ENCODE results near the gene WFIKKN1.
"Not testable (repeated sequence)": the region's sequence is repeated elsewhere in the genome, so short reads cannot be mapped to it uniquely, and the experiment has no call there.

WFIKKN1 gene

GRCh38 chr16:595094-595528 lies 35.7 kb upstream of the WFIKKN1 start:
- DNase-seq (ENCODE audit: low spot score): no peak

- DNase-seq (ENCODE audit: low spot score): peak; percentile 65
Measured at GRCh38 chr16:595942-596735, 34.6 kb upstream of the WFIKKN1 start.

GRCh38 chr16:596736-597060 lies 34.1 kb upstream of the WFIKKN1 start:
- no peak for DNase-seq (ENCODE audit: low spot score)

- not testable (repeated sequence) for DNase-seq (ENCODE audit: low spot score)
Measured at GRCh38 chr16:597655-598054, 33.1 kb upstream of the WFIKKN1 start.

GRCh38 chr16:598823-599739 lies 31.7 kb upstream of the WFIKKN1 start:
- no peak for DNase-seq (ENCODE audit: low spot score)

- DNase-seq (ENCODE audit: low spot score): no peak
Measured at GRCh38 chr16:600781-601180, 30.0 kb upstream of the WFIKKN1 start.

- DNase-seq (ENCODE audit: low spot score): no peak
Measured at GRCh38 chr16:603933-604332, 26.9 kb upstream of the WFIKKN1 start.

- no peak for DNase-seq (ENCODE audit: low spot score)
Measured at GRCh38 chr16:606656-607307, 24.0 kb upstream of the WFIKKN1 start.

GRCh38 chr16:608019-608418 lies 22.8 kb upstream of the WFIKKN1 start:
- DNase-seq (ENCODE audit: low spot score): no peak

- DNase-seq (ENCODE audit: low spot score): no peak
Measured at GRCh38 chr16:609316-609715, 21.5 kb upstream of the WFIKKN1 start.

- DNase-seq (ENCODE audit: low spot score): no peak
Measured at GRCh38 chr16:609984-610383, 20.8 kb upstream of the WFIKKN1 start.

GRCh38 chr16:610513-611381 lies 20.0 kb upstream of the WFIKKN1 start:
- peak; percentile 76 for DNase-seq (ENCODE audit: low spot score)

GRCh38 chr16:615122-615521 lies 15.7 kb upstream of the WFIKKN1 start:
- no peak for DNase-seq (ENCODE audit: low spot score)

GRCh38 chr16:616733-617586 lies 13.8 kb upstream of the WFIKKN1 start:
- DNase-seq (ENCODE audit: low spot score): no peak

GRCh38 chr16:617855-618254 lies 12.9 kb upstream of the WFIKKN1 start:
- DNase-seq (ENCODE audit: low spot score): no peak

- no peak for DNase-seq (ENCODE audit: low spot score)
Measured at GRCh38 chr16:619476-620100, 11.2 kb upstream of the WFIKKN1 start.

GRCh38 chr16:620700-621525 lies 9.9 kb upstream of the WFIKKN1 start:
- DNase-seq (ENCODE audit: low spot score): no peak

GRCh38 chr16:621526-622105 lies 9.2 kb upstream of the WFIKKN1 start:
- DNase-seq (ENCODE audit: low spot score): peak; percentile 43

- DNase-seq (ENCODE audit: low spot score): no peak
Measured at GRCh38 chr16:622920-623280, 7.9 kb upstream of the WFIKKN1 start.

All from Ammon's horn (tissue), 1 donor.